ENCODE measurements around the gene SMYD3.
"Not testable (repeated sequence)": the region's sequence is repeated elsewhere in the genome, so short reads cannot be mapped to it uniquely, and the experiment has no call there.

SMYD3 gene

GRCh38 chr1:246343937-246344336, 163.1 kb downstream of the SMYD3 start:
- DNase-seq = no peak

GRCh38 chr1:246343251-246343650, 163.8 kb downstream of the SMYD3 start:
- DNase-seq = no peak

GRCh38 chr1:246338546-246338945, 168.5 kb downstream of the SMYD3 start:
- no peak for DNase-seq

- DNase-seq = no peak
These were observed 169.0 kb downstream of the SMYD3 start for GRCh38 chr1:246338098-246338497.

- no peak for DNase-seq
These were observed 171.9 kb downstream of the SMYD3 start for GRCh38 chr1:246335151-246335550.

- DNase-seq = no peak
These were observed 173.2 kb downstream of the SMYD3 start for GRCh38 chr1:246333855-246334254.

GRCh38 chr1:246332078-246332477, 175.0 kb downstream of the SMYD3 start:
- DNase-seq = no peak

- no peak for DNase-seq
These were observed 177.2 kb downstream of the SMYD3 start for GRCh38 chr1:246329900-246330299.

GRCh38 chr1:246329292-246329691, 177.8 kb downstream of the SMYD3 start:
- DNase-seq = not testable (repeated sequence)

GRCh38 chr1:246324711-246325110, 182.4 kb downstream of the SMYD3 start:
- DNase-seq = no peak

GRCh38 chr1:246324033-246324432, 183.0 kb downstream of the SMYD3 start:
- not testable (repeated sequence) for DNase-seq

- DNase-seq = no peak
These were observed 186.8 kb downstream of the SMYD3 start for GRCh38 chr1:246320286-246320685.

GRCh38 chr1:246319083-246319714, 187.9 kb downstream of the SMYD3 start:
- DNase-seq = no peak

- DNase-seq = no peak
These were observed 188.5 kb downstream of the SMYD3 start for GRCh38 chr1:246318622-246319021.

- no peak for DNase-seq
These were observed 189.1 kb downstream of the SMYD3 start for GRCh38 chr1:246318036-246318359.

- DNase-seq = no peak
These were observed 189.6 kb downstream of the SMYD3 start for GRCh38 chr1:246317332-246318035.

GRCh38 chr1:246311461-246311860, 195.6 kb downstream of the SMYD3 start:
- DNase-seq = no peak

GRCh38 chr1:246309247-246309884, 197.7 kb downstream of the SMYD3 start:
- DNase-seq = no peak

GRCh38 chr1:246308533-246309075, 198.5 kb downstream of the SMYD3 start:
- no peak for DNase-seq

GRCh38 chr1:246306415-246307037, 200.6 kb downstream of the SMYD3 start:
- no peak for DNase-seq

- no peak for DNase-seq
These were observed 202.4 kb downstream of the SMYD3 start for GRCh38 chr1:246304484-246305259.

- DNase-seq = no peak
These were observed 204.3 kb downstream of the SMYD3 start for GRCh38 chr1:246302711-246303317.
